ENCODE measurements around the gene LMBRD1. TPM values are rescaled to one million over a fixed set of nuclear protein-coding genes. Genes with fewer than 3 reads are reported as not detected.
"Not testable (repeated sequence)": the region's sequence is repeated elsewhere in the genome, so short reads cannot be mapped to it uniquely, and the experiment has no call there.

The LMBRD1 gene
- total and polyA plus RNA-seq, 7 donors = 19.7 to 37.0 (median 25.5) TPM

DNA sequence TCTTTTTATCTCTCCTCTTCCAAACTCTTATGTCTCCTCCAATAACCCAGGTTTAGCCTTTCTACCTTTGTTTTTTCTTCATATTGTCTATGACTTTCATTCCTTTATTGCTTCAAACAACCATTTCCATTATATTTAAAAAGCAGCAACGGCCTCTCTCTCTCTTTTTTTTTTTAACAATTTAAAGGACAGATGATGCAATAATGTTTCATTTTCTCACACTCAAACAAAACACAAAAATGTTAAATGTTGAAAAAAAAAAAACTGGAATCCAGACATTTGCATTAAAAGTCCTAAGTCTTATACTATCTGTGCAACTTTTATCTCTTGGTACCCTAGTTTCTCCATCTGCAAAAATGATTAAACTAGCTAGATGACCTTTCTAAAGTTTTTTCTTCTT is 105.8 kb downstream of the LMBRD1 start:
- intact Hi-C loops (cut with DNase I) = no loop called here
- 72 to 93% (median 79%) methylated on average over 1 of the region's 1 CpG for WGBS, 3 donors
- no peak for ATAC-seq

DNA sequence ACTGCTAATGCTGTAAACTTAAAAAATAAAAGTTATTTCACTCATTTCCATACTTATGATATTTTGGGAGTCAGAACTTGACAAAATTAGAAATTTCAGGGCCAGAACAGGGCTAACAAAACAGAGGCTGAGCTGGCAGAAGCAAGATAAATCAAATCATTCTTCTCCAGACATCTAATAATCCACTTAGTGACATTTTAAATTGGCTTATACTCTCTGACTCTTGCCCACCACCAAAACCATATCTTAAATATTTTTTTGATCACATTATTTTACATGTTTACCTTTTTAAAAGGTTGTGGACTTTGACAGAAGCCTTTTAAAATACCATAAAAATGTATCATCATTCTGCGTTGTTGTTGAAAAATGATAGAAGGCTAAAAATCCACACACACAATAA is 116.5 kb downstream of the LMBRD1 start:
- intact Hi-C loops (cut with DNase I) = no loop called here
- H3K4me1 ChIP-seq = no peaks in the 10 kb centered on the region
- DNase-seq = no peak
- ATAC-seq = no peak
- H3K27ac ChIP-seq = no peak overlapping the region
- no peaks in the 10 kb centered on the region for H3K9me3 ChIP-seq
- TF ChIP-seq, protein P1, sequence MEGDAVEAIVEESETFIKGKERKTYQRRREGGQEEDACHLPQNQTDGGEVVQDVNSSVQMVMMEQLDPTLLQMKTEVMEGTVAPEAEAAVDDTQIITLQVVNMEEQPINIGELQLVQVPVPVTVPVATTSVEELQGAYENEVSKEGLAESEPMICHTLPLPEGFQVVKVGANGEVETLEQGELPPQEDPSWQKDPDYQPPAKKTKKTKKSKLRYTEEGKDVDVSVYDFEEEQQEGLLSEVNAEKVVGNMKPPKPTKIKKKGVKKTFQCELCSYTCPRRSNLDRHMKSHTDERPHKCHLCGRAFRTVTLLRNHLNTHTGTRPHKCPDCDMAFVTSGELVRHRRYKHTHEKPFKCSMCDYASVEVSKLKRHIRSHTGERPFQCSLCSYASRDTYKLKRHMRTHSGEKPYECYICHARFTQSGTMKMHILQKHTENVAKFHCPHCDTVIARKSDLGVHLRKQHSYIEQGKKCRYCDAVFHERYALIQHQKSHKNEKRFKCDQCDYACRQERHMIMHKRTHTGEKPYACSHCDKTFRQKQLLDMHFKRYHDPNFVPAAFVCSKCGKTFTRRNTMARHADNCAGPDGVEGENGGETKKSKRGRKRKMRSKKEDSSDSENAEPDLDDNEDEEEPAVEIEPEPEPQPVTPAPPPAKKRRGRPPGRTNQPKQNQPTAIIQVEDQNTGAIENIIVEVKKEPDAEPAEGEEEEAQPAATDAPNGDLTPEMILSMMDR (IDR thresholded peaks at IDR 0.05) = no peak
- H3K36me3 ChIP-seq (ENCODE audit: insufficient read depth in 1 of 2, low read depth in 1 of 2) = peaks cover 0 to 23% of the 10 kb centered on the region in 2 donors
- H3K27me3 ChIP-seq (ENCODE audit: insufficient read depth in 3 of 3, low read length in 2 of 3) = no peaks in the 10 kb centered on the region
- WGBS, 3 donors = 96 to 100% (median 100%) methylated on average over 1 of the region's 1 CpG
- H3K4me3 ChIP-seq = no peak overlapping the region

More for the DNA sequence above, 105.8 kb downstream of the LMBRD1 start:
- H3K27ac ChIP-seq = no peak overlapping the region
- no peak overlapping the region for H3K4me3 ChIP-seq
- no peaks in the 10 kb centered on the region for H3K27me3 ChIP-seq (ENCODE audit: insufficient read depth in 3 of 3, low read length in 2 of 3)
- no peaks in the 10 kb centered on the region for H3K36me3 ChIP-seq (ENCODE audit: insufficient read depth in 1 of 2, low read depth in 1 of 2)
- H3K9me3 ChIP-seq = no peaks in the 10 kb centered on the region
- no peak for DNase-seq
- TF ChIP-seq, protein P1 (IDR thresholded peaks at IDR 0.05) = no peak
- no peaks in the 10 kb centered on the region for H3K4me1 ChIP-seq

DNA sequence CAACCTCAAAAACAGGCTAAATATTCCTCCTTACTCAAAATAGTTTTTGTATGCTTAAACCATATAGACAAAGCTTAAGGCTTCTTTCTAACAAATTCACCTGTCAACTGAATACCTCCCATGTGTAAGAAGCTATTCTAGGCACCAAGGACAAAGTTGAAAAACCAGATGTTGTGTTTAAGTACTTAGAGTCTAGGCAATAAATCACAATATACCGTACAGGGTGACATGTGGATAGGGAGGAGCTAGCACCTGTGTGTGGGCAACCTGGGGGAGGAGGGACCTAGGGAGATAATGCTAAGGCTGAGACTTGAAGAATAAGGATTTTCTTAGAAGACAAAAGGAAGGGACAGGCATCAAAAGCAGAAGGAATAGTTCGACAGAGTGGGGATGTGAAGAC is 123.5 kb downstream of the LMBRD1 start:
- no peak for DNase-seq
- TF ChIP-seq, protein P1 (IDR thresholded peaks at IDR 0.05) = no peak
- ATAC-seq = no peak
- intact Hi-C loops (cut with DNase I) = no loop called here
- no peaks in the 10 kb centered on the region for H3K27me3 ChIP-seq (ENCODE audit: insufficient read depth in 3 of 3, low read length in 2 of 3)
- peaks cover 4 to 68% of the 10 kb centered on the region in 2 donors for H3K36me3 ChIP-seq (ENCODE audit: insufficient read depth in 1 of 2, low read depth in 1 of 2)
- no peak overlapping the region for H3K27ac ChIP-seq
- H3K9me3 ChIP-seq = no peaks in the 10 kb centered on the region
- no peaks in the 10 kb centered on the region for H3K4me1 ChIP-seq
- 33 to 50% (median 42%) methylated on average over 2 of the region's 2 CpGs for WGBS, 3 donors
- no peak overlapping the region for H3K4me3 ChIP-seq

DNA sequence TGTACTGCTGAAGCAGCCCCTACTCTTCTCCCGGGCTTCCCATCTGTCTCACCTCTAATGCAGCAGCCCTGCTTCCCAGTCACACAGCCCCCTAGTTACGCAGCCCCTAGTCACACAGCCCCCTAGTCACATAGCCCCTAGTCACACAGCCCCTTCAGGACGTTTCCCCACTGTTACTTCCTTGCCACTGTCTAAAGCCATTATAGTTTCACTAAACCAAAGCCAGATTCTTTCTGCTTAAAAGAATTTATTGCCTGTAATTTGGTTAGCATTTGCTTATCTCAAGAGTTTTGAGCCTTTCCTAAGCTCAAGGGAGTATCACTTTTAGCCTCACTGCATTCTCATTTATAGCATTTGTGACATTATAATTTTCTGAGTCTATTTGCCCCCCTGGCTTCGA is 127.9 kb downstream of the LMBRD1 start:
- Histone ChIP-seq H3K36me3 (ENCODE audit: insufficient read depth in 1 of 2, low read depth in 1 of 2) (peaks cover 4 to 34% of the 10 kb centered on the region in 2 donors), H3K27me3 (ENCODE audit: insufficient read depth in 3 of 3, low read length in 2 of 3) (no peaks in the 10 kb centered on the region), H3K9me3 (no peaks in the 10 kb centered on the region), H3K4me1 (no peaks in the 10 kb centered on the region), H3K4me3 (no peak overlapping the region), H3K27ac (no peak overlapping the region)
- WGBS, 3 donors = 59 to 60% (median 60%) methylated on average over 4 of the region's 4 CpGs
- DNase-seq = no peak
- TF ChIP-seq, protein P1 (IDR thresholded peaks at IDR 0.05) = no peak
- intact Hi-C loops (cut with DNase I) = no loop called here
- no peak for ATAC-seq

DNA sequence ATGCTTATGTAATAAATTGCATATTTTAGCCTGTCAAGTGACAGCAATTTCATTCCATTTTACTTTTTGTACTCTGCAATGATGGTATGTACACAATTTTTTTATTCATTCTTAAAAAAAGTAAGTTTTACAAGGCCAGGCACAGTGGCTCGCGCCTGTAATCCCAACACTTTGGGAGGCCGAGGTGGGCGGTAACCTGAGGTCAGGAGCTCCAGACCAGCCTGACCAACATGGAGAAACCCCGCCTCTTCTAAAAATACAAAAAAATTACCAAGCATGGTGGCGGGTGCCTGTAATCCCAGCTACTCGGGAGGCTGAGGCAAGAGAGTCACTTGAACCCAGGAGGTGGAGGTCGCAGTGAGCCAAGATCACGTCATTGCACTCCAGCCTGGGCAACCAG is 130.0 kb downstream of the LMBRD1 start:
- DNase-seq; H3K27me3 ChIP-seq (ENCODE audit: insufficient read depth in 3 of 3, low read length in 2 of 3); H3K27ac ChIP-seq; intact Hi-C loops (cut with DNase I); H3K4me1 ChIP-seq; ATAC-seq; H3K9me3 ChIP-seq; H3K4me3 ChIP-seq: not testable (repeated sequence)
- WGBS, 3 donors = 85 to 94% (median 94%) methylated on average over 9 of the region's 9 CpGs
- H3K36me3 ChIP-seq (ENCODE audit: insufficient read depth in 1 of 2, low read depth in 1 of 2) = peaks cover 3 to 13% of the 10 kb centered on the region in 2 donors
